NCI-H1694 treated with DMSO at 0.1 percent for 48 hours (cell line): ENCODE results near the gene AMN.
A peak's percentile ranks its signal among the peaks of the same experiment; 100 is the strongest.

Experiments used
- DNase-seq: peaks from one replicate; lab custom pipeline; 2025; lab: John Stamatoyannopoulos, UW

The AMN gene

DNA sequence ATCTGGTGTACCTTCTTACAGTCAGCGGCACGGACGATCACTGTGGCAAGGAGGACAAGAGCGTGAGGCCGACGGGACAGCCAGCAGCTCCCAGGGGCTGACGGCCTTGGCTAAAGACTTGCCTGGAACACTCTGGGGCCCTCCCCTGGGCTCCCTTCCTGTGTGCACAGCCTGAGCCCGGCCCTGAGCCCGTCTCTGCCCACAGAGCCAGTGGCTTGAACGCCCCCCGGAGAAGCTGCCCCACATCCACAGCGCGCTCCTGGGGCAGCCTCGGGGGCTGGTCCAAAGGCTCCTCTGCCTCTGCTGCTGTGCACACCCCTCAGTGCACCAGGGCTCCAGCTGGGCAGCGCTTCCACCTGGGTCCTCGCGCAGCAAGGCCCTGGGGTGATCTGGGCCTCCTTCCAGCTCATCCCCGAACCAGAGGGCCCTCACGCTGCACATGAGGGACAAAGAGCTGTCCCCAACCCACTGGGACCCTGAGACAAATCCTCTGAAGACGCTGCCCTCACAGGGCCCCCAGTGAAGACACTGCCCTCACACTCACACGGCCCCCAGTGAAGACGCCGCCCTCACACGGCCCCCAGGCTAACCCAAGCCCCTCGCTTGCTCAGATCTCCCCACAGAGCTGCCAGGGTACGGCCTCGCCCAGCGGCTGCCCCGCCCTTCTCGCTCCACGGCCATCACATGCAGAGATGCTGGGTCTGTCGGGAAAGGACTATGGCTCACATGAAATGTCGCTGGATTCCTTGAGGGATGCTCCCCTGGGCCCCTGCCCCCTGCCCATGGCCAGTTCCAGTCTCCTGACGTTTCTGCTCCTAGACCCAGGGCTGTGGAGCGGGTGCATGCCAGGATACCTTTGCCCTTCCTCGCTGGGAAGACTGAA is 22.2 kb downstream of the AMN start:
- DNase-seq = no peak

DNA sequence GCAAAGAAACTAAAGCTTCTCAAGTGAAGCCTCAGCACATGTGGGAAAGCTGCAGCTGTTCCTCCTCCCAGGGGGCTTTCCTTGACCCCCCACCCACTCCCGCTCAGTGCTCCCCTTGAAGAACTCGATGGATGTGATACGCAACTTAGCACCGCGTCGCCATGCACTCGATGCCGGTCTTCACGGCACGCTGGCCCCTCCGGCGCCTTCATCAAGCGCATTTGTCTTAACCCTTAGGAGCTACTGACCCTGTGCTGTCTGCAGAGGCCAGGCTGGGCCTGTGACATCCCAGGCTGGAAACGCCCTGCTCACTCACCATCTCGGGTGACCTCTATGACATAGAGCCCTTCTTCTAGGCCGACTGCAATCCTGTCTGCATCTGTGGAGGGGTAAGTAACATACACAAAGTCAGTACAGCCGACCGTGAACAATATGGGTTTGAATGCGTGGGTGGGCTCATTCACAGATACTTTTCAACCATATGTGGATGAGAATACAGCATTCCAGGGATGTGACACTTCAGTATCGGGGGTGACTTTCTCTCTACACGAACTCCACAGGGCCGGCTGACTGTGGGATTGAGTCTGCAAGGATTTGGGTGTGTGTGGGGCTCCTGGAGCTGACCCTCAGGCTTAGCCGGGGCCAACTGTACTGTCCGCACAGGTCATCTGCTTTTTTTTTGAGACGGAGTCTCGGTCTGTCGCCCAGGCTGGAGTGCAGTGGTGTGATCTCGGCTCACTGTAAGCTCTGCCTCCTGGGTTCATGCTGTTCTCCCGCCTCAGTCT is 23.1 kb downstream of the AMN start:
- no peak for DNase-seq

DNA sequence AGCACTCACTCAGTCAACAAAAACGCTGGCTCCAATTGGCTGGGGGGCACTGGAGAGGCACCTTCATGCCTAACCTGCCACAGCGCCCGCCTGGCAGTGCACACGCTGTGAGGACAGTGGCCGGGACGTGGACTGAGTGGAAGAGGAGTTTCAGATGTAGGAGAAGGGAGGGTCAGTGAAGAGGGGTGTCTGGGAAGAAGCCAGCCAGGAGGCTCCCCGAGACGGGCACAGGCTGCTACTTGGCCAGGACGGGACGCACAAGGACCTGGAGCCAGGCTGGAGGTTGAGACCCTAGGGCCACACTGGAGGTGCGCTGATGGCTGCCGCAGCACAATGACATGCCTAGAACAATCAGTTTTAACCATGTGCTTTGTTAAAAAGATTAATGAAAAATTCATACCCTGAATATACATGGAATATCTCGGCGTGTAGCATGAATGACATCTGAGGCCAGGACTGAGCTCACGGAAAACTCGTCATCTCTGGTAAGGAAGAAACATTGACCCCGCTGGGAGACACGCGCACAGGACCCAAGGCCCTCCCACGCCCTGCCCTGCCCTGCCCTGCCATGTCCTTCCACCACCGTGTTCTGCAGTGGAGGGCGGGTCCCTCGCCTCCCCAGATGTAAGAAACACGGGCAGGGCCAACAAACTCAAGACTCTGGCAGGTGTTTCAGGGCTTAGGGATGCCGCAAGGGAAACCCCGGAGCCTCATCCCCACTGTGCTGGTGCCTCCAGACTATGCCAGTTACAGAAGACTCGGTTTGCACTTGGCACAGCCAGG is 25.0 kb downstream of the AMN start:
- no peak for DNase-seq

DNA sequence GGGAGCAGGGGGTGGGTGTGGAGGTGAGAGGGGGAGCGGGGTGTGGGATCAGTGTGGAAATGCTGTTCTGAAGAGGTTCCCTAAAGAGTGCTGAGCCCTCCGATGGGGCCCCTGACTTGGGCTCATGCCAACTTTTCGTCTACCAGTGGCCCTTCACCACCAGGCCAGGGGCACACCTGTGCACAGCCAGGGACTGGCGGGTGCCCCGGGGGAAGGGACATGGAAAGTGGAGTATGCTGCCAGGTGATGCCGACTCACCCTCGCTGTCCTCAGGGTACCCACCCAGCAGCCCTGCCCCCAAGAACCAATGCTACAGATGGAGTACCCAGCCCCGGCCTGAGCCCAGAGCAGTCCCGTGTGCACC is 26.2 kb downstream of the AMN start:
- no peak for DNase-seq

DNA sequence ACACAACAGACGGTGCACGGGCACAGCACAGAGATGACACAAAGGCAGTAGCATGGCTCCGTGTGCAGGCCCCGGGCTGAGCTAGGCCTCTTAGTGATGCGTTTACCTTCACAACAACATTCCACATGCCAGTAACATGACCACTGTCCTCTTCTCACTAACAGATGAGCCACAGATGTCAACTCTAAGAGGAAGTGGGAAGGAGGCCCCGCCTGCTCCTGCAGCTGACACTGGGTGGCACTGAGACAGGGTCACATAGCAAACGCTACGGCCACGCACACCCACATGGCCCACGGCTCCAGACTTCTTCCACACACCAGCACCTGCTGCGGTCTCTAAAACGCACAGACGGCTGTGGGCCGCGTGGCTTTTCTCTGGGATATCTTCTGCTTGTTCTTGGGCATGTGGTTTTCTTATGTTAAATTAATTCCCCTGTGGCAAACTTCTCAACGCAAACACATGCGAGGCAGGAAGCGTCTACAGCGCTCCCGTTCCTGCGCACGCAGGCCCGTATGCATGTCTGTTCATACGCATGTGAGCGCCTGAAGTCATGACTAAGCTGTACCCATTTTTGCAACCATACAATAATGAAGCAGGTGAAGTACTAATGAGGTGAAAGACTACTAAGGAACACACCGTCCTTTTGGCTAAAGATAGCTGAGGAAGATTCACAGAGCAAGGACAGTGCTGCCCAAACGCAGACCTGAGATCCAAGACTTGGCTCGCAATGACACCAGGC is 26.8 kb downstream of the AMN start:
- DNase-seq = no peak

DNA sequence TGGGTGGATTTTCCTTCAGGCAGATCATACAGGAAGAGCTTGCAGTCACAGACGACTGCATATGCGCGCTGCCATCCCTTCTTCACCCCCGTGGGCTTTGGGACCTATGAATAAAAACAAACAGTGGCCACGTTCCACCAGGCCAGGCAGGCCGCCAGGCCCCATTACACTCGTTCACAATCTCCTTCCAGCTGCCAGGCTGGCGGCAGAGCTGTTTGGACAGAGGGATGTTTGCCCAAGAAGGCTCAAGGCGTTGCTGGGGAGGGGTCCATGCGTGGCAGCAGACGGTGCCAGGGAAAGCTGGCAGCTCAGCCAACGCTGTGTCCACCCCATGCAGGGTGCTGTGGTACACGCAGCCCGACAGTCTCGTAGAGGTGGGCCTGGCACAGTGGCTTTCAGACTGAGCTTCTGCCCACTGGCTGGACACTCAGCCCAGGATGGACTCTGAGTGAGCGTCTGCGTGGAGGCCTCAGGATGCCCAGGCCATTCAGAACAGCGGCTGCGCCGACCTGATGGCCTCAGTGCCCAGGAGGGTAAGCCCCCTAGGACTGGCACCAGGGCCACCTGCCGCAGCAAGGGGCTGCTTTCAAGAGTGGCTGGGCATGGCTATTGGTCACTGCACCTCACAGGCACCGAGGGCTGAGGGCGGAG is 27.5 kb downstream of the AMN start:
- DNase-seq = no peak

DNA sequence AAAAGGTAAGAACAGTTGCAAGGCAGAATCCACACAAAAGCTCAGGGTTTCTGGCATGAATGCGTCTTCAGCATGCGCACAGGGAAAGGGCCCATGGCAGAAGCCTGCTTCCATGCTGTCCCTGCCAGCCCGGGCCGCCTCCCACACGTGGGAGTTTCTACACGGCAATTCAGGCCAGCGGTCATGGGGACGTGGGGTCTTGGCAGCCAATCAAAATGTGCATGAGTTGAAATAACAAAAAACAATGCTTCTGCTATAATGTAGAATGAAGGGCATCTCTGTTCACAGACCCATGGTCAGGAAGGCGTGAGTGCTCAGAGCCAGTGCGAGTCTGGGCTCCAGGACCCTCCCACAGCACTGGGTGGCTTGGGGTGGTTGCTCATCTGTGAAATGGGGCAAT is 28.6 kb downstream of the AMN start:
- no peak for DNase-seq

DNA sequence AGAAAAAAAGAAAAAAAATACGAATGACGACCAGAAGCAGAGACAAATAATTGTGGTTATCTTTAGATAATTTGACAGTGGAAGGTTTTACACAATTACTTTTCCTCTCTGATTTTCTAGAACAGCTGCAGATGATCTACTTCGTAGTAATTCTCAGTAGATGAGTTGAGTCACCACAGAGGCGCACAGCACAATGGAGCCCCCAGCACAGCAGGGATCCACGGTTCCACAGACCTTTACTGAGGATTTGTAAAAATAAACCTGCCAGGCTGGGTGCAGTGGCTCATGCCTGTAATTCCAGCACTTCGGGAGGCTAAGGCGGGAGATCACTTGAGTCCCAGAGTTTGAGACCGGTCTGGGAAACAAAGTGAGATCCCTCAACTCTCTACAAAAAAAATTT is 29.3 kb downstream of the AMN start:
- no peak for DNase-seq

DNA sequence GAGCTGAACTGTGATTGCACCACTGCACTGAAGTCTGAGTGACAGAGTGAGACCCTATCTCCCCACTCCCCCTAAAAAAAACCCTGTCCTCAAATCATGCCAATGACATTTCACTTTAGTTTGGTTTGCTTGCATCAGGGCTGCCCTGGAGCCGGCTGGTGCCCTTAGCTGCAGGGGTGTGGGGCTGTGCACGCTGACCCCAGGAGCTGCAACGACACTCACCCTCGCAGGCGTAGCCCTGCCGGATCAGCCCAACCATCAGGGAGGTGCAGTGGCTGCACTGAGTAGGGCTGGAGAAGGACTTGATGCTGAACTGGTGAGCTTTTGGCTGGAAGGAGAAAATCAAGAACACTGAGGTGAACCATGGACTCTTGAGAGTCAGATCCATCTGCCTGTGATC is 29.8 kb downstream of the AMN start:
- no peak for DNase-seq

DNA sequence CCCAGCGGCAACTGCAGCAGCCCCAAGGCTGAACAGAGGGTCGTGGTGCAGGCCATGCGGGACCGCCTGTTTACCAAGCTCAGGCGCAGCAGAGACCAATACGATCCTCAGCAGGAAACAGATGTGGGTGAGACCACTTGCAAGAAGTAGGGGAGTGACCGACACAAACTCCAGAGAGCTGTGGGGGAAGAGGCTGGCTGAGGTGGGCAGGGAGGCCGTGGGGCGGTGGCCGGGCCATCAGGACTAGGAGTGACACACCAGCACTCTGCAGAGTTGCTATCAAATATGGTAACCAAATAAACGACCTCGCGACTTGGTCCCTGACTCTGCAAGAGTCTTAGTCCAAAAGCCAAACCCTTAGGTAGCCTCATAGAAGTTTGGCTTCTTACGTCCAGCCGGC is 30.6 kb downstream of the AMN start:
- no peak for DNase-seq

DNA sequence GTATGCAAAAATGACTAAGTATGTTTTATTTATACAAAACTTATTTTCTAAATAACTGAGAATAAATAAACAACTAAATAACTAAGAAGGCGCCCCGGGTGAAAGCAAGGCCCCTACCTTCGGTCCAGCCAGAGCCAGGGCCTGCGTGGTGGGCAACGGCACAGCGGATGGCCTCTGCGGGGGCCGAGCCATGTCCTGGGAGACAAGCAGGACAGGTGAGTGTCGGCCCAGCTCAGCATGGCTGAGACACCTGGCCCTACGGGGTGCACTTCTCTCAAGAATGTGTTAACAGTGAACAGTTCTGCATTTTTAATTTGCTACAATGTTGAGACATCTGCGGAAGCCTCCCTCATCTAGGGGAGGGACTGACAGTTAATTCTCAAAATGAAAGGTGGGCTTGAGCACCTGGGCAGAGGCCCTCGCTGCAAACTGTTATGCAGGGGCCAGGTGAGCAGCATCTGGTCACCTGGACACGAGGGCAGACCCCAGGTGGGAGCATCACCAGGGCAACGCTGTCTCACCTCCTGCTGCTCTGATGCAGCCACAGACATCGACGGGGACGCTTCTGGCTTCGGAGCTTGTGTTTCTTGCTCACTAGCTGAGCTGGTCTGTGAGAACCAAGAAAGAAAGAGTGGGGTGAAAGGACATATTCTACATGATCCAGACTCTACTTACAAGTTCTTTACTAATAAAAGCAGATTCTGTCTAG is 31.8 kb downstream of the AMN start:
- no peak for DNase-seq

DNA sequence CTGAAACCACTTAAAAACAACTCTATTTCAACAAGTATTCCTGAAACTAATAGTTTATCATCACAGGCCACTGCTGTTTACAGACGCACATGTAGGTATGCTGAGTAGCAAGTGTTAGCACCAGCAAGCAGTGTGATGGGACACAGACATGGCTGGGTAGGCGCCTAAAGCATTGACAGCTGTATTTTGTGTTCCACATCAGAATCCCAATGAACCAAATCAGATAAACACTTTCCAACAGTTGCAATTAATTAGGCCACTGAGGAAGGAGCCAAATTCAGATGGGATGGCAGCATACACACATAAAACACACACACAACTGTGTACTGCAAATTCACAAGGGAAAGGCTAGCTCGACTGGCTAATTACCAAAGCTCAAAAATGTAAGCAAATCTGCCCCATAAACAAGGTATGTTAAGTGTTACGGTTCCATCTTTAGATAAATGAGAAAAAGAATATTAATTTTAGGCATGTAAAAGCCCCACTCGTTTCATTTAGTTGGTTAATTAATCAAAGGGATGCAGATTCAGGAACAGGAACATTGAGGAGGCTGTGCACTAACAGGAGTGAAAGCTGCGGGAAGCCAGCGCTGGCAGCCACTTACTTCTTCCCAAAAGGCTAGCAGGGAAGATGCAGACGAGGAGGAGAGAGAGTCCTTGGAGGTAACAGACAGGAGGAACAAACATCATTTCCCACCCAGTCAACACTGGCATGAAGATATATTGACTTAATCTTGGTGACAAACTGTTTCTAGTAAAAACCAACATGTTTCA is 33.4 kb downstream of the AMN start:
- DNase-seq = peak; percentile 95

DNA sequence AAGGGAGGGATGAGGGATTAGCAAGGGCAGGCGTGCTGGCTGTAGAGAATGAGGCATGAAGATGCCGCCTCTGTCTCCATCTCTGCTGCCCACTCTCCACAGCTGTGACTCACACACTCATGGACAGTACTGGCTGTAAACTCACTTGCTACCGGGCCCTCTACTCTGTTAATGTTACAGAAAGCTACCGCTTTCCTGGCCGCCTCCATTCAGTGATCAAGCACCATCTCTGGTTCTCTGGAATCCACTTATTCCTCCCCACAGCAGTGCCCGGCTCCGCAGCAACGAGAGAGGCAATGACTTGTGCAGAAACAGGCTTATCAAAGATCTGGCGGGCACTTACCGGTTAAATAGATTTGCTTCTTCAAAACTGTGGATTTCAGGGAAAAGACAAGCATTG is 34.8 kb downstream of the AMN start:
- no peak for DNase-seq

DNA sequence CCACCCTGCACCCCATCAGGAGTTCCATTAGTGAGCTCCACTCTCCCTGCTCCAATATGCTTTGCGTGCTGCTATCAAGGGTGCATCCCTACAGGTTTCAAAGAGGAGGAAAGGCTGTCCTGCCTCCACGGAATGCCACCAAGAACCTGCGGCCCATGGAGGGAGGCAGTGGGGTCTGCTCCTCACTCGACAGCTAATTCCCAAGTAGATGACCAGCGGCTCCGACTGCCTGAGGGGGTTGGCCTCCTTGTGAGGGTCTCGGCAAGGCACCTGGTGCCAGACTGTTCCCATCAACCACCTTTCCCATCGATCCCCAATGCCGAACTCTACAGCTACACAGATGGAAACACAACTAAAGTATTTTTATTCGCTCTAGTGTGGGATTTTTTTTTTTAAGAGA is 36.0 kb downstream of the AMN start:
- DNase-seq = no peak

DNA sequence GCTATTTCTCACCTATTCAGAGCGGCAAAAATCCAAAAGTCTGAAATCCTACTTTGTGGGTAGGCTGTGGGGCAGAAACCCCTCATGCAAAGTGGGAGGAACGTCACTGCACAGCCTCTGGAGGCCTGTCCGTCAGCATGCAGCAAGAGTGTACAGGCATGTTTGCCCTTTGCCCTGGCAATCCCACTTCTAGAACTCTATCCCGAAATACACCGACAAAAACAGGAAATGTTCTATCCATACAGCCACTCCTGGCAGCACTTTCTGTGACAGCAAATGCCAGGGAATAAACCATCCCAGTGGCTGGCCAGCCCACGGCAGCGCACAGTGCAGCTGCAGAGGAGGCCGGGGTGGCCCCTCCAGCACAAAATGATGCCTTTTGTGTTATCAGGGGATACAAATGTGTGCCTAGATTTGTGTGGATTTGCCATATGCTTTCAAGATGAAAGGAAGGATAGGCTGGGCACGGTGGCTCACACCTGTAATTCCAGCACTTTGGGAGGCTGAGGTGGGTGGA is 39.7 kb downstream of the AMN start:
- no peak for DNase-seq

DNA sequence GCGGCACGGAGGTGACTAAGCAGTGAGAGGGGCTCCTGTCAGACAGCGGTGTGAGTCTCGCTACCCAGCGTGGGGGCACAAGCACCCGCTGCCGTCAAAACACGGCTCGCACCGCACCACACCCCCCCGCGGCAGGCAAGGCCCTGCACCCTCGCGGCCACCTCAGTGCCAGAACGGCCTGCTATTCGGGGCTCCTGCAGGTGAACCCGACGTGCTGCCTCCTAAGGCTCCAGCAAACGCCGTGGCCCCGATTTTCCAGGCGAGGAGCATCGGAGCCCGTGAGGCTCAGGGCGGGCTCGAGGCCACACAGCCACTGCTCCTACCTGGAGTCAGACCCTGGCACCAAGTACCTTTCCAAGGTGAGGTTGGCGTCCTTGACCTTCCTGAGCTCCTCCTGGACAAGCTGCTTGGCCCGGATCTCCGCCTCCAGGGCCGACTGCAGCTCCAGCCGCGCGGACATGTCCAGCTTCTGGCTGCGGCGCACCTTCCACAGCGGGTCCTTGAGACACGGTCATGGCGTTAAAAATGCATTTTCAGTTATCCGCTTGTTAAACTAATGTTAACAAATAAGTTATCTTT is 41.8 kb downstream of the AMN start:
- no peak for DNase-seq

DNA sequence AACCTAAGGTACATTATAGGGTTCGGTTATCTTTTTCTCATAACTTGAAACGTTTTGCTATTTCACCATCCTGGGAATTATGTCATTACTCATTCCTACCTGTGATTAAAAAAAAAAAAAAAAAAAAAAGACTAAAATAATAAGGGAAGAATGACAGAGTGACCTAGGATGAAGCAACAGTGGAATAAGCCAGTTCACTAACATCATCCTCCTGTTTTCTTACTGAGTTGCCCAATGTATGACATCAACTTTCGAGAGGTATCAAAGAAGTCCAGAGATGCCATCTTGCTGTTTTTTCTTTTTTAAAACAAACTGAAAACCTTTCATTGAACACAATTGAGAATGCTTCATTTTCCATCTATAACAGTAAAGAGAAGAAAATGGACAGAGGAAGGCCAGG is 42.8 kb downstream of the AMN start:
- no peak for DNase-seq

DNA sequence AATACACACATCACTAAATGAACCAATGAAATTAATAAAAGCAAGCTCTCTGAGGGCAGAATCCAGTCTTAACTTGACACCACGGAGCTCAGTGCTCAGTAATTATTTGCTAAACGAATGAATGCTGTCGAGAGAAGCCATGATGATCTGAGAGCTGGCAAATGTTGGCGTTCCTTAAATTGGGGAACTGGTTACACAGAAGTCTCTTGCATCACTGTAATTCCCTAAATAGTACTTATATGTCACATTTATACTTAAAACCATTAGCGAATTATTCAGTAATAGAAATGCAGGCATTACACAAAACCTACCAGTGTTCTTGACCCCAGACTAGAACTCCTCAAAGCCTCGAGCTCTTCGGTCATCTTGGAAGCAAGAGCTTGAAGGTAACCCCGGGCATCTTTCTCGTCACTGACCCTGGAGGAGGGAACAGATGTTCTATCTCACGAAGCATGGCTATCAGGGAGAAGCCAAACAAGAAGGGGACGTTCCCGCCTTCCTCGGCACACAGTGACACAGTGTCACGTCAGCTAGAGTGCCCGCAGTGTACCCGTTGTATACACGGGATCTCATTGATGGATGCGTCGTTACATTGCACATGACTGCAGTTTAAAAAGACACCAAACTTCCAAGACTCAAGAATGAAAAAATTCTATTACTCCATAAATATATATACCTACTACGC is 43.6 kb downstream of the AMN start:
- no peak for DNase-seq
